ENCODE results near the gene ALS2CL.

DNA sequence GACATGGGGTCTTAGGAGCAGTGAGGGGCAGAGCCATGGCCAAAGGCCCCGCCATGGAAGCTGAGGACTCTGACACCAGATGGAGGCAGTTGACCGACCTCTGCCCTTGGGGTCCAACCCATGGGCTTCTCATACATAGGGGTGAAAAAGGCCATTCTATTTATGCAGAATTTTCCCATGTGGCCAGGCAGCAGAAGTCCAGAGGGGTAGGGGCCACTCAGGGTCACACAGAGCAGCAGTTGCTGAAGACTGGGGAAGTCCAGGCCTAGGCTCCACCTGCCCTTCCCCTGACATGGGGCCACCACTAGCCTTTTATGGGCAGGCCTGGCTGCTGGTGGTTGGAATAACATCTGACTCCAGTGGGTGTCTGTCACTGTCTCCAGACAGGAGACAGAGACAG, 17.8 kb upstream of the ALS2CL start:
- TF ChIP-seq CTCF (IDR thresholded peaks at IDR 0.05; ENCODE audit: low read length) (no peak), EZH2phosphoT487 (IDR thresholded peaks at IDR 0.05; ENCODE audit: low read length) (no peak), EZH2 (optimal IDR thresholded peaks at IDR 0.05; ENCODE audit: low read depth, low read length) (no peak)

Data from MM.1S (cell line).